GM19025 (cell line): ENCODE data around the gene ZNHIT6.
"Not testable (repeated sequence)": the region's sequence is repeated elsewhere in the genome, so short reads cannot be mapped to it uniquely, and the experiment has no call there.

Experiments
- ATAC-seq: cut with Tn5 transposase; IDR thresholded peaks from one replicate; pipeline ENCODE4 v1.9.1; 2021; ENCODE audit warnings: mild to moderate bottlenecking, low read depth, moderate library complexity; ENCODE audit not compliant: unreplicated experiment

The ZNHIT6 gene

GRCh38 chr1:85707990-85708828 lies at the start of gene ZNHIT6:
Gene ZNHIT6, minus strand, starts transcription at chr1:85708433. Its CDS starts 149 bp downstream, at chr1:85708284.
- peak; percentile 76 for ATAC-seq

- no peak for ATAC-seq
These were observed 48.6 kb upstream of the ZNHIT6 start for GRCh38 chr1:85756864-85757263.

GRCh38 chr1:85748120-85748519 lies 39.9 kb upstream of the ZNHIT6 start:
- no peak for ATAC-seq

GRCh38 chr1:85746777-85747176 lies 38.5 kb upstream of the ZNHIT6 start:
- ATAC-seq: no peak

GRCh38 chr1:85743814-85744213 lies 35.6 kb upstream of the ZNHIT6 start:
- no peak for ATAC-seq

GRCh38 chr1:85734931-85735330 lies 26.7 kb upstream of the ZNHIT6 start:
- ATAC-seq: no peak

GRCh38 chr1:85718678-85719340 lies 10.6 kb upstream of the ZNHIT6 start:
- no peak for ATAC-seq

DNA sequence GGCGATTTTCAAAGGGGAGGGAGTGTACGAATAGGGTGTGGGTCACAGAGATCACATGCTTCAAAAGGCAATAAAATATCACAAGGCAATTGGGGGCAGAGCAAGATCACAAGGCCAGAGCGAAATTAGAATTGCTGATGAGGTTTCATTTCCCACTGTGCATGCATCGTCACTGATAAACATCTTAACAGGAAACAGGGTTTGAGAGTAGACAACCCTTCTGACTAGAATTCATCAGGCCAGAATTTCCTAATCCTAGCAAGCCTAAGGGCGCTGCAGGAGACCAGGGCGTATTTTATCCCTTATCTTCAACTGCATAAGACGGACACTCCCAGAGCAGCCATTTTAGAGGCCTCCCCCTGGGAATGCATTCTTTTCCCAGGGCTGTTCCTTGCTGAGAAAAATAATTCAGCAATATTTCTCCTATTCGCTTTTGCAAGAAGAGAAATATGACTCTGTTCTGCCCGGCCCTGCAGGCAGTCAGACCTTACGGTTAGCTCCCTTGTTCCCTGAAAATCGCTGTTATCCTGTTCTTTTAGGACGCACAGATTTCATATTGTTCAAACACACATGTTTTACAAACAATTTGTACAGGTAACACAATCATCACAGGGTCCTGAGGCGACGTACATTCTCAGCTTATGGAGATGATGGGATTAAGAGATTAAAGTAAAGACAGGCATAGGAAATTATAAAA lies 6.3 kb upstream of the ZNHIT6 start:
- not testable (repeated sequence) for ATAC-seq

DNA sequence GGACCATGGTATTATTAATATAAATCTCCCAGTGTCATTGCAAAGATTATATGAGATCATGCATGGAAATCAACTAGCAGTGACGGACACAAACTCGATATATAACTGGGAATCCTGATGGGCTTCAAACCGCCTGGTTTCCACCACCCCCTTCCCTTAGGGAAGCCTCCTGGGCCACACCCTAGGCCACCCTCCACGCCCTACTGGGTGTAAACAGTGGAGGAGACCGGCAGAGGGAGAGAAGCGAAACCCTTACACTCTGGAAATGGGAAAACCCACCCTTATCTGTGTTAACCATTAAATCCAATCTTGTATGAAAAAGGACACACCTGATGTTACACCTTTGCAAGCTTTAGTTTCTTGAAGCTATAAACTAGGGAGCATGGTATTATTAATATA lies 595 bp upstream of the ZNHIT6 start:
- ATAC-seq: no peak

DNA sequence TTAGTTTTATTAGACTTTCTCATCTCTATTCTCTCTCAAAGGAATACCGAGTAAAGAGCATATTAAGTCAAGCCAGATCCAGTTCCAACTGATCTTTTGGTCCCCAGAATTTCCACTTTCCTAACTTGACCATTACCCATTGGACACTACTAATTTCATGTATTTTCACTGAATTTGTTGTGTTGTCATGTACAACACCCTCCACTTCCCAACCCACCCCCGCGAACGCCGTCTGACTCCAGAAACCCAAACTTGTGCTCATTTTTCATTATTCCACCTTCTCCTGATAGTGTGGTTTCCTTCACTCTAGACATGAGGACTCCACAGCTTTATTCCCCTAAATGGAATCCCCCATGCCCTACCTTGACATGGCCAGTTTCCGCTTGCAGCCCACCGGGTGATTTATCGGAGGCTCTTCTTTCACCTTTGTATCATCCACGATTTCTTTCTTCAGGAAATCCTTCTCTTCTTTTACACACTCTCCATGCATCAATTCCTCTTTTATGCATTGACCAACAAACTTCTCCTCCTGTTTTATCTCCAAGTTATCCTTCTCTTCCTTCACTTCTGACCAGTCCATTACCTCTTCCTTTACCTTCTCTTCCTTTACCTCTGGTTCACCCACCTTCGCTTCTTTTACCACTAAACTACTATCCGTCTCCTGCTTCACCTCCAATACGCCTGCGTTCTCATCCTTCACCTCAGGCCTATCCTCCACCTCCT lies 805 bp downstream of the ZNHIT6 start:
- no peak for ATAC-seq

DNA sequence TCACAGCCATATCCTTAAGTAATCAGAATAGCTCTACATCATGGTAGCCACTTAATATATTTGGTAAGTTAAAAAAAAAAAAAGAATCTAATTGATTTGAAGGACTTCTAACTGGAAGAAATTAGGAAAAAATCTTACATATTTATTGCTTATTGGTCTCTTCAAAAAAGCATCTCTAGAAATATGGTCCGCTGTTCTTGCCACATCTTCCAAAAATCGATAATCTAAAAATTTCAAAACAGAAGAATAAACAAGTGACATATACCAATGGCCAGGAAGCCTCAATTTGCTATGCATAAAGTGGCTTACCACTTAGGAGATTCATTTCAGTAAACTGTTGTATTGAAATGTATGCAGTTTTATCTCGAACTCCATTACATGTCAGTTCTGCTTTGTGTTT lies 2.3 kb downstream of the ZNHIT6 start:
- ATAC-seq: no peak

DNA sequence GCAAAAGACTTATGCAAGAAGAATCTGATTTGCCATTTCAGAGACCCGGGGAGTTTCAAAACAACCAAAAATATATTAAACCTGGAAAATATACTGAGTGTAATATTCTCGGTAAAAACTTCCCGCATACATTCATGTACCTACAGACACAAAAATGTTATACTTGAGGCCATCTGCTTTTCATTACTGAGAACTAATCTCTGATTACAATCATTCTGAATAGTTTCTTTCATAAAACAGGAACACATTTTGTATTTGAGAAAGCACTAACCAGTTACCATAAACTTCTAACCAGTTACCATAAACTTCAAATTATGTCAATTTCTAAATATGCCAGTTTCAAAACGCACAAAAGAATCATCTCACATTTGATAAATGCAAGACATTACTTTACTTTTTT lies 7.8 kb downstream of the ZNHIT6 start:
- no peak for ATAC-seq

DNA sequence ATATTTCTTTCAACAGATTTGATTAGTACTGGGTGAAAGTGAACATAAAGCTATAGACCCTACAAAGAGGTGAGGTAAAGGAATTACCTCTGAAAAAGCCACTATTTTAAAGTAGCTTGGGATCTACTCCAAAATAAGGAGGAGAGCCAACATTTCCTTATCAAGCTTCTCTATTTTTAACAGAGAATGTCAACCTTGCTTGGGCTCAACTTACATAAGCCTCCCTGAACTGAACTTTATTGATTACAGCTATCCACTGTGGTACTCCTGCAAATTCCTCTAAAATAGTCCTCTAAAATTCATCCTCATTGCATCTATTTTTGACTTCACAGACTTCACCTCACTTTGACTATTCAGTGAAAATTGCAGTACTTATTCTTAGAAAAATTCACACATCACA lies 10.3 kb downstream of the ZNHIT6 start:
- ATAC-seq: no peak

GRCh38 chr1:85692730-85693314 lies 15.4 kb downstream of the ZNHIT6 start:
- ATAC-seq: no peak

DNA sequence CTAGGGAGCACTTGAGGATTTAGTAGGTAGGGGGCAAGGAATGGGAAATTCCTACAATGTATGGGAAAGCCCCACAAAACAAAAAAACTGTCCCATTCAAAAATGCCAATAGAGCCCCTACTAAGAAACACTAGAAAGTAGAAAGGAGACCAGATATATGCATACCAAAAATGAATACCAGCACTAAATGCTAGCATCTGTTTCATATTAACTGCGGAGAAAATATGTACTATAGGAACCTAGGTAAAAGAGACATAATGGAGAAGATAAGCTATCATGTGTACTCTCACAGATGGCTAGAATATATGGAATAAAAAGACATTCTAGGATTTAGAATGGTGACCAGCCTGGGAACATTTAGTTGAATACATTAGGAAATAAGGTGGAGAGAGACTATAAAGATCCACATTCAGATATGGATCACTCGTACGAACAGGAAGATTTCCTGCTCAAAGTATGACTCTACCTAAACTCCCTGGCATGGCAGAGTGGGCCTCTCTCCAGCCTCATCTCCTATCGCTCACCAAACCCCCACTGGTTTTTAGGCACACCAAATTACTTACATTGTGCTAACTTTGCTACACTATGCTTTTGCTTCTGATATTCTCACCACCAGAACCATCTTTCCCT lies 18.3 kb downstream of the ZNHIT6 start:
- ATAC-seq: no peak

DNA sequence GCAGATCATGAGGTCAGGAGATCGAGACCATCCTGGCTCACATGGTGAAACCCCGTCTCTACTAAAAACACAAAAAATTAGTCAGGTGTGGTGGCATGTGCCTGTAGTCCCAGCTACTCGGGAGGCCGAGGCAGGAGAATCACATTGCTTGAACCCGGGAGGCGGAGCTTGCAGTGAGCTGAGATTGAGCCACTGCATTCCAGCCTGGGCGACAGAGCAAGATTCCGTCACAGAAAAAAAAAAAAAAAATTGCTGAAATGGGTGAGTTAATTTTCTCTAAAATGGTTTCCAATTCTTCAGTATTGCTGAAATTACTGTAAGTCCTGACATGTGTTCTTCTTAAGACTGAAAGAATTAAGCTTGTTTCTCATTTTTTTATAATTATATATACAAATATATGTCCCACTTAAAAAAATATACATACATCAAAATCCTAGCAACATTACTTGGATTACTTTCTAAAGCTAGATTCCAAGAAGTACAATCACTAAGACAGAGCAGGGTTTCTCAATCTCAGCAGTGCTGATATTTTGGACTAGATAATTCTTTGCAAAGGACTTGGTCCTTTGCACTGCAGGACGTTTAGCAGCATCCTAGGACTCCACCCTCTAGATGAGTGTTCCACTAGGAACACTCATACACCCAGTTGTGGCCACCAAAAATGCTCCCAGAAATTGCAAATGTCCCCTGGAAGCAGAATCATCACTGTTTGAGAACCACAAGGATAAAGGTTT lies 24.8 kb downstream of the ZNHIT6 start:
- no peak for ATAC-seq

- ATAC-seq: no peak
These were observed 27.1 kb downstream of the ZNHIT6 start for GRCh38 chr1:85681087-85681486.

GRCh38 chr1:85678193-85678592 lies 30.0 kb downstream of the ZNHIT6 start:
- no peak for ATAC-seq

DNA sequence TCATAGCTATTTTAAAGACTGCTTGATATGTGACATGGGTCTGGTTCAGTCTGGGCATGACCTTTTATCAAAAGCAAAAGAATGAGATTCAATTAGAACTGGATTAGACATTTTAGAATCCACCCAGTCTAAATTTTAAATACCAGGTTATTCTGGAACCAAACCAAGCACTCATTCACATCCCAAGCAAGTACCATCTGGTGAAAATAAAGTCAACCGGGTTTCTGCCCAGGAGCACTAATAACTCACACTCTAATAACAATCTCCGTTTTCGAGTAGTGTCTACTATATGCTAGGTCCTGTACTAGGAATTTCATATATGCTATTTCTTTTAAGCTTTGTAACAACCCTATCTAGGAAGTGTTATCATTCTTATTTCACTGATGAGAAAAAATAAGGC lies 30.6 kb downstream of the ZNHIT6 start:
- no peak for ATAC-seq
